HG03060 (cell line): ENCODE data around the gene PRKCB.
"Not testable (repeated sequence)": the region's sequence is repeated elsewhere in the genome, so short reads cannot be mapped to it uniquely, and the experiment has no call there.

Experiments used
- ATAC-seq: cut with Tn5 transposase; IDR thresholded peaks from one replicate; pipeline ENCODE4 v1.9.1; 2021; ENCODE audit warnings: low read depth, moderate number of reproducible peaks; ENCODE audit not compliant: unreplicated experiment

The PRKCB gene

GRCh38 chr16:24145927-24146326 lies 310.1 kb downstream of the PRKCB start:
- ATAC-seq, result no peak

GRCh38 chr16:24146518-24146917 lies 310.7 kb downstream of the PRKCB start:
- no peak for ATAC-seq

GRCh38 chr16:24149102-24149501 lies 313.3 kb downstream of the PRKCB start:
- no peak for ATAC-seq

DNA sequence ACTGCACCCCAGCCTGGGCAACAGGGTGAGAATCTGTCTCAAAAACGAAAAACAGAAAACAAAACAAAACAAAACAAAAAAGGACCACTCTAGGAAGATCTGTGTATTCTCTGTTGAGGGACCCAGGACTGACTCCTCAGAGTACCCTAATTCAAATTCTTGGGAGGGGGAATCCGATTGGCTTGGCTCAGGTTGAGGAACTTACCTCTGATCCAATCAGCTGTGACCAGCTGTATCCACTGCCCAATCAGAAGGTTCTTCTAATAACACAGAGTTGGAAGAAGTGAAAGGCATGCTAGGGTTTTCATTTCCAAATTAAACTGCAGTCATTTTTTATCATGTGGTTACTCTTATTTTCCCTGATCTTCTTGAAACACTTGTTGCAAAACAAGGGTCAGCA lies 314.5 kb downstream of the PRKCB start:
- no peak for ATAC-seq

GRCh38 chr16:24151482-24151939 lies 315.7 kb downstream of the PRKCB start:
- no peak for ATAC-seq

DNA sequence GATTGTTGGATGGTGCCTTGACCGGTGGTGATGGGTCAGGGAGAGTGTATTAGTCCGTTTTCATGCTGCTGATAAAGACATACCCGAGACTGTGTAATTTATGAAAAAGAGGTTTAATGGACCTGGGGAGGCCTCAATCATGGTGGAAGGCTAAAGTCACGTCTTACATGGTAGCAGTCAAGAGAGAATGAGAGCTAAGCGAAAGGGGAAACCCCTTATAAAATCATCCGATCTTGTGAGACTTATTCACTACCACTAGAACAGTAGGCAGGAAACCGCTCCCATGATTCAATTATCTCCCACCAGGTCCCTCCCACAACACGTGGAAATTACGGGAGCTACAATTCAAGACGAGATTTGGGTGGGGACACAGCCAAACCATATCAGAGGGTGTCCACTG lies 316.3 kb downstream of the PRKCB start:
- ATAC-seq, result not testable (repeated sequence)

GRCh38 chr16:24152826-24153225 lies 317.0 kb downstream of the PRKCB start:
- ATAC-seq, result no peak

DNA sequence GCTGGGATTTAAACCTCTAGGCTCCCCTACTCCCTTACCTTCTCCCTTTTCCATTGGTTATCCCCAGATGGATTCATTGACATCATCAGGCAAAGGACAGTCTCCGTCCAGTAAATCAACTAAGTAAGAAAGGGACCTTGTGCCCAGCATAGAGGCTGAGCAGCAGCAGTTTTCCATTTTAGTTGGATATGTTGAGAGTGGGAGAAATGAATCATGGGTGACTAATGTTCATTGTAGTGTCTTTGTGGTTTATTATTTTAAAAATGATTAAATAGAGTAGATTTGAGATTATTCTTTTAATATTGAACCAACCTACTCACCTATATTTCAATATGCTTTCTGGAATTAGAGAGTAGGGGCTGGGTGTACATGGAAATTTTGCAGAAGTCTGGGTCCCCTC lies 321.0 kb downstream of the PRKCB start:
- ATAC-seq, result no peak

GRCh38 chr16:24163935-24164334 lies 328.2 kb downstream of the PRKCB start:
- ATAC-seq, result no peak

- ATAC-seq, result no peak
These were observed 328.6 kb downstream of the PRKCB start for GRCh38 chr16:24164416-24164815.

DNA sequence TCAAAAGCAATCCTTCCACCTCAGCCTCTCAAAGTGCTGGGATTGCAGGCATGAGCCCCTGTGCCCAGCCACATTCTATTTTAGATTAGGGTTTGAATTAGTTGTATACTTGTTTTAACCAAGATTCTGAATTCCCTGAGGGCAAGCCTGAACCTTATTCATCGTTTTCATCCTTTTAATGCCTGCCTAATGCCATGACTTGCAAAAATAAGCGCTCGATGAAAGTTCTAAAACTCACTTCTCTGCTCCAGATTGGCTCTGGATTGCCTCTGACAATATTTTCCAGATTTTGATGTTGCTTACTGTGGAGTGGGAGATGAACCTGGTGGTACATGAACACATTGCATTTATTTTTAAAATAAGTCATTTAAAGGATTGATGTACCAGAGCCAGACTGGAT lies 329.5 kb downstream of the PRKCB start:
- ATAC-seq, result no peak

DNA sequence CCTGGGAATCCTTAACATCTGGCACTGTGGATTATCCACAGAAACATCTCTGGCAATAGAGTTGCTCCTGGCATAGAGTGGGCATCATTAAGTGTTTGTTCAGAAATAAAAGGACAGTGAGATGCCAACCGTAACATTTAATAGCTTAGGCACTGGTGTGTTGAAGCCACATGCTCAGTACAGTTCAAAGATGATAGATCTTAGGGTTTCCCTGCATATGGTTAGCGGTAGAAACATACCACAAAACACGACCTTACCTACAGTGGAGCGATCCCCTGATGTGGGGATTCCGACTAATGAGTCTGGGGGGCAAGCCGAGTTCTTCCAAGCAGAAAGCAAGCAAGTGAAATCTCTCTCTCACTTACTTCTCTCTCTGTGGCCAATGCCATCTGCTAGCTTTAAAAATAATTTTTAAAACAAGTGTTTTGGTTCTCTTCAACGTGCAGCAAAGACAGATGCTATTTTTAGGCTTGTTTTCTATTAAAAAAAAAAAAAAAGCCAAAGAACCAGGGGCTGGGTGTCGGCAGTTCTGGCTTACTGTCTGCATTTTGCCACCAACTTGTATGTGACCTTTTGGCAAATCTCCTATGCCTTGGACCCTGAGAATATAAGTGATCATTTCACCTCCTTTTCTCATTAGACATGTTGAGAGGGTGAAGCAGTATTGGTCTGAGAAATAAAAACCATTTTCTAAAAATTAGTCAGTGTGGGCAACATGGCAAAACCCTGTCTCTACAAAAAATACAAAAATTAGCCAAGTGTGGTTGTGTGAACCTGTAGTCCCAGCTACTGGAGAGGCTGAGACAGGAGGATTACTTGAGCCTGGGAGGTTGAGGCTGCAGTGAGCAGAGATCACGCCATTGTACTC lies 331.1 kb downstream of the PRKCB start:
- no peak for ATAC-seq

DNA sequence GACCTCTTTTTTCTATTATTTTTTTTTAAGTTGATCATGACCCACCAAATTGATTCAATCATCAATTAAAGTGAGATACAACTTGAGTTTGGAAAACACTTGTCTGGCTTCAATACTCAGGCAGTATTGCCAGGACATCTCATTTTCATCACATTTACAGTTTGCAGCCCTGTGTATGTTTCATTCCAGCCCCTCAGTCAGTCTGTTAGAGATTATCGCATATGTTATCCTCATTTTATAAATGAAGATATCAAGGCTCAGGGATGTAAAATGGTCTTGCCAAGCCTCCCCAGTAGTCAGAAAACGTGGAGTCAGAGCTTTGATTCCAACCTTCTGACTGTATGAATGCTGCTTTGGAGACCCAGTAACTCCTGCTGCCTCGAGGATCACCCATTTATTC lies 333.1 kb downstream of the PRKCB start:
- ATAC-seq, result no peak

DNA sequence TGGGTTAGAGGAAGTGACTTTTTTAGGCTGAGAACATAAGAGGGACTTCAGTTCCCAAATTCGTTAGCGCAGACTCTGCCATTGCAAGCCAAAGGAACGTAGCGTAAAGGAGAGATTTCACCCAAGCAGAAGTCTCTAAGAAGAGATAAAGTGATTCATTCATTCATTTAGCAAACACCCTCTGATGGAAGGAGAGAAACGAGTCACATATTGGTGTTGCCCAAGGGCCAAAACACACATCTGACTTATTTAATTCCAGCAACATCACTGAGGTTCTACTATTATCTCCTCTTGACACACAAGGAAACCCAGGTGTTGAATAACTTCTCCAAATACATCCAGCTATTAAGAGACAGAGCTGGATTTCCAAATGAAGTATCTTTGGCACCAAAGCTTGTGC lies 334.6 kb downstream of the PRKCB start:
- no peak for ATAC-seq

- ATAC-seq, result no peak
These were observed 338.7 kb downstream of the PRKCB start for GRCh38 chr16:24174504-24174903.

GRCh38 chr16:24174957-24175356 lies 339.2 kb downstream of the PRKCB start:
- ATAC-seq, result no peak

- no peak for ATAC-seq
These were observed 342.7 kb downstream of the PRKCB start for GRCh38 chr16:24178496-24178895.

GRCh38 chr16:24180451-24180850 lies 344.7 kb downstream of the PRKCB start:
- ATAC-seq, result no peak

DNA sequence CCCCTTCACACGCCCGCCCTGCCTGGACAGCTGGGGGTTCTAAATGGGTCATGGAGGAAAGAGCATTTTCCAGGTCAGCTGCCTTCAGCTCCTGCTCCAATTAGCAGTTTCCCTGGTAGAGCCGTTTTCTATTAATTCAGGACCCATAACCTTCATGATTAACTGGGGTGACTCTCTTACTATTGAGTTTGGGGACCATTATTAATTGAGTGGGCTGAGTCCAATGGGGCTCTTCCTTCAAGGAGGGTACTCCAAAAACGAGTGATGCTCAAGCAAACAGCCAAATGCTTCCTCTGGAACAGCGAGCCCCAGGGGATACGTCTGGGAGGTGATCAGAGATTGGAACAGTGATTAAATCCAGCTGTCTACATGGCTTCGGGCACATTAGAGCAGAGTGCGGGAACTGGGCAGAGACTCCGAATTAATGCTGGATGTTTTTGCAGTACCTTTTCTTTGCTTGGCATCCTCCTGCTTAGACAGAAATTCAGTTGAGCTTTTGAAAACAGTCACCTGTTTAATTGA lies 352.3 kb downstream of the PRKCB start:
- no peak for ATAC-seq

GRCh38 chr16:24188751-24189318 lies 353.1 kb downstream of the PRKCB start:
- ATAC-seq, result no peak

GRCh38 chr16:24189941-24190340 lies 354.2 kb downstream of the PRKCB start:
- ATAC-seq, result no peak

GRCh38 chr16:24191876-24192402 lies 356.2 kb downstream of the PRKCB start:
- ATAC-seq, result no peak
